Keratinocyte (primary cell): ENCODE measurements around the gene PRKCSH. TPM values are rescaled to one million over a fixed set of nuclear protein-coding genes. Genes with fewer than 3 reads are reported as not detected.

ENCODE experiments used
- DNase-seq: peaks from one replicate; pipeline ENCODE4 v3.0.0-alpha.2; 2011; ENCODE audit warnings: low read depth, missing footprints, low spot score
- FAIRE-seq: peaks from 2 replicates; lab custom pipeline; 2011; peaks lifted over from hg19 to GRCh38; lab: Jason Lieb, UNC
- H2AFZ ChIP-seq: 2 replicates; pipeline ENCODE4 v1.6.0; 2012; ENCODE audit warnings: low read length, control low read depth, inconsistent platforms; ENCODE audit not compliant: control insufficient read depth
- H3K27ac ChIP-seq: 2 replicates; pipeline ENCODE4 v1.5.1; 2011; ENCODE audit warnings: low read length; ENCODE audit not compliant: control insufficient read depth, insufficient read depth
- H3K27me3 ChIP-seq: 3 replicates; pipeline ENCODE4 v1.6.0; 2011; ENCODE audit warnings: low read length; ENCODE audit not compliant: control insufficient read depth, insufficient read depth; ENCODE audit errors: extremely low read depth
- H3K36me3 ChIP-seq, 2 experiments: 2 replicates in 1 of 2; 3 replicates in 1 of 2; pipeline ENCODE4 v1.5.1; 2011; ENCODE audit warnings: low read length in 2 of 2, mild to moderate bottlenecking in 1 of 2; ENCODE audit not compliant: control insufficient read depth in 2 of 2, insufficient read depth in 2 of 2; ENCODE audit errors: extremely low read depth in 1 of 2
- H3K4me1 ChIP-seq: 3 replicates; pipeline ENCODE4 v1.5.1; 2011; ENCODE audit warnings: low read length; ENCODE audit not compliant: control insufficient read depth, insufficient read depth; ENCODE audit errors: extremely low read depth
- H3K4me2 ChIP-seq: 3 replicates; pipeline ENCODE4 v1.6.0; 2011; ENCODE audit warnings: low read depth, low read length; ENCODE audit not compliant: control insufficient read depth, insufficient read depth; ENCODE audit errors: extremely low read depth
- H3K4me3 ChIP-seq, 3 experiments: fragments of 200-600 bp in 1 of 3; sonication (generic) in 1 of 3; 2 replicates in 2 of 3; 3 replicates in 1 of 3; pipeline ENCODE4 v1.5.1; 2011 to 2016; ENCODE audit warnings: low read length in 3 of 3, mild to moderate bottlenecking in 3 of 3, control low read depth in 2 of 3, inconsistent platforms in 1 of 3, low read depth in 1 of 3, mixed read lengths in 1 of 3, mixed run types in 1 of 3, moderate library complexity in 1 of 3; ENCODE audit not compliant: control insufficient read depth in 2 of 3, insufficient read depth in 2 of 3; ENCODE audit errors: extremely low read depth in 1 of 3
- H3K79me2 ChIP-seq: 2 replicates; pipeline ENCODE4 v1.6.0; 2012; ENCODE audit warnings: low read length; ENCODE audit not compliant: control insufficient read depth, insufficient read depth
- H3K9ac ChIP-seq: 3 replicates; pipeline ENCODE4 v1.6.0; 2011; ENCODE audit warnings: low read length; ENCODE audit not compliant: control insufficient read depth, insufficient read depth; ENCODE audit errors: extremely low read depth
- H3K9me1 ChIP-seq: 3 replicates; pipeline ENCODE4 v1.6.0; 2011; ENCODE audit warnings: low read length; ENCODE audit not compliant: control insufficient read depth, insufficient read depth; ENCODE audit errors: extremely low read depth
- H3K9me3 ChIP-seq: 2 replicates; pipeline ENCODE4 v1.5.1; 2012; ENCODE audit warnings: low read depth, low read length; ENCODE audit not compliant: control insufficient read depth
- H4K20me1 ChIP-seq: 3 replicates; pipeline ENCODE4 v1.6.0; 2011; ENCODE audit warnings: low read length; ENCODE audit not compliant: control insufficient read depth, insufficient read depth; ENCODE audit errors: extremely low read depth
- EZH2 ChIP-seq: IDR thresholded peaks from one replicate; pipeline ENCODE4 v1.6.1; 2012; ENCODE audit warnings: inconsistent platforms, mild to moderate bottlenecking, low read length, moderate library complexity
- dilution Hi-C: fragments of 300-500 bp; cut with MboI; formaldehyde crosslinking; loops from one replicate; pipeline ENCODE4 v1.7.0; 2020; ENCODE audit warnings: low sequenced_read_pairs; ENCODE audit not compliant: extremely low pct_ligation_motif_present
- polyA plus RNA-seq, 5 experiments: library from polyadenylated mRNA; depleted of rRNA in 3 of 5; stranded (reverse) in 3 of 5; stranded (forward) in 1 of 5; unstranded in 1 of 5; fragments of >200 nt; gene quantifications; 1 replicate in 1 of 5; 2 replicates in 3 of 5; 3 replicates in 1 of 5; pipeline versions ENCODE4 v1.2.1 to v1.2.3, GENCODE V29; 2011 to 2012; ENCODE audit warnings: missing spikeins in 2 of 5, low read depth in 1 of 5, low replicate concordance in 1 of 5
- TF ChIP-seq, protein P1 (sequence below), 3 experiments: IDR thresholded peaks in 1 of 3; conservative IDR thresholded peaks in 1 of 3; optimal IDR thresholded peaks in 1 of 3; 2 replicates in 2 of 3; 3 replicates in 1 of 3; pipeline versions ENCODE3 to v1.5.1; 2011; ENCODE audit warnings: low read length in 3 of 3, mild to moderate bottlenecking in 3 of 3, moderate library complexity in 2 of 3, control low read depth in 1 of 3, inconsistent platforms in 1 of 3; ENCODE audit not compliant: insufficient read depth in 2 of 3; ENCODE audit errors: extremely low read depth in 1 of 3

Gene PRKCSH
- polyA plus RNA-seq, 1 donor (not counting 4 experiments of a cell fraction or from before 2014, with no cell fraction given) = 56.3 TPM

GRCh38 chr19:11445141-11445540, 9.7 kb downstream of the PRKCSH start:
- DNase-seq = no peak
- Histone ChIP-seq H3K4me3 (no peak overlapping the region), H3K27me3 (no peaks in the 10 kb centered on the region), H3K27ac (no peak overlapping the region), H3K36me3 (peaks cover 30 to 38% of the 10 kb centered on the region in 2 experiments), H3K79me2 (peaks cover 10% of the 10 kb centered on the region), H3K9me3 (no peaks in the 10 kb centered on the region), H3K9me1 (no peaks in the 10 kb centered on the region), H2AFZ (no peak overlapping the region), H3K4me2 (no peak overlapping the region), H3K4me1 (peaks cover 11% of the 10 kb centered on the region), H4K20me1 (no peaks in the 10 kb centered on the region), H3K9ac (no peak overlapping the region)
- no peak for TF ChIP-seq EZH2
- no peak for FAIRE-seq
- dilution Hi-C loops = no loop called here

DNA sequence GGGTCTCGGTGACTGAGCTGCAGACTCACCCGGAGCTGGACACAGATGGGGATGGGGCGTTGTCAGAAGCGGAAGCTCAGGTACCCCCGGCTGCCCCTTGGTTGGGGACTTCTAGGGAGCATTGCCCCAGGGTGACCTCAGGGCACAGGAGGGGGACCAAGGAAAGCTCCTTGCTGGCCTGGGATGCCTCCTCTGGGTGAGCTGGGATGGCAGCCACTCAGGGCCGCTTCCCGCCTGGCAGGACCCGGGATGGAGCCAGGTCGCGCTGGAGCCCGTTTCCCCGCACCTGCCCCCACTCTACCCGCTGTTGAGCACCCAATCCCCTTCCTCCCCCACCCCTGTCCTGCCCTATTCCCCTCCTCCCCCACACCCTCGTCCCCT, 10.8 kb downstream of the PRKCSH start:
- dilution Hi-C loops = no loop called here
- FAIRE-seq (no peak), DNase-seq (no peak)
- Histone ChIP-seq H3K4me3 (no peak overlapping the region), H3K27ac (no peak overlapping the region), H3K9me1 (no peaks in the 10 kb centered on the region), H3K36me3 (peaks cover 27 to 34% of the 10 kb centered on the region in 2 experiments), H3K4me2 (no peak overlapping the region), H3K79me2 (peaks cover 7% of the 10 kb centered on the region), H2AFZ (no peak overlapping the region), H4K20me1 (no peaks in the 10 kb centered on the region), H3K9me3 (no peaks in the 10 kb centered on the region), H3K4me1 (peaks cover 11% of the 10 kb centered on the region), H3K27me3 (no peaks in the 10 kb centered on the region), H3K9ac (no peak overlapping the region)
- TF ChIP-seq EZH2 = no peak
- TF ChIP-seq, protein P1, sequence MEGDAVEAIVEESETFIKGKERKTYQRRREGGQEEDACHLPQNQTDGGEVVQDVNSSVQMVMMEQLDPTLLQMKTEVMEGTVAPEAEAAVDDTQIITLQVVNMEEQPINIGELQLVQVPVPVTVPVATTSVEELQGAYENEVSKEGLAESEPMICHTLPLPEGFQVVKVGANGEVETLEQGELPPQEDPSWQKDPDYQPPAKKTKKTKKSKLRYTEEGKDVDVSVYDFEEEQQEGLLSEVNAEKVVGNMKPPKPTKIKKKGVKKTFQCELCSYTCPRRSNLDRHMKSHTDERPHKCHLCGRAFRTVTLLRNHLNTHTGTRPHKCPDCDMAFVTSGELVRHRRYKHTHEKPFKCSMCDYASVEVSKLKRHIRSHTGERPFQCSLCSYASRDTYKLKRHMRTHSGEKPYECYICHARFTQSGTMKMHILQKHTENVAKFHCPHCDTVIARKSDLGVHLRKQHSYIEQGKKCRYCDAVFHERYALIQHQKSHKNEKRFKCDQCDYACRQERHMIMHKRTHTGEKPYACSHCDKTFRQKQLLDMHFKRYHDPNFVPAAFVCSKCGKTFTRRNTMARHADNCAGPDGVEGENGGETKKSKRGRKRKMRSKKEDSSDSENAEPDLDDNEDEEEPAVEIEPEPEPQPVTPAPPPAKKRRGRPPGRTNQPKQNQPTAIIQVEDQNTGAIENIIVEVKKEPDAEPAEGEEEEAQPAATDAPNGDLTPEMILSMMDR (optimal IDR thresholded peaks at IDR 0.05 in 1 of 3, IDR thresholded peaks at IDR 0.05 in 1 of 3, conservative IDR thresholded peaks at IDR 0.05 in 1 of 3; ENCODE audit: extremely low read depth in 1 of 3, insufficient read depth in 2 of 3, low read length in 3 of 3) = no peak

GRCh38 chr19:11446652-11447301, 11.3 kb downstream of the PRKCSH start:
- peaks cover 27 to 34% of the 10 kb centered on the region in 2 experiments for H3K36me3 ChIP-seq
- dilution Hi-C loops = no loop called here
- no peaks in the 10 kb centered on the region for H4K20me1 ChIP-seq
- no peaks in the 10 kb centered on the region for H3K27me3 ChIP-seq
- H3K4me3 ChIP-seq = no peak overlapping the region
- H3K9ac ChIP-seq = no peak overlapping the region
- H3K27ac ChIP-seq = no peak overlapping the region
- no peak for FAIRE-seq
- no peak overlapping the region for H2AFZ ChIP-seq
- TF ChIP-seq, protein P1 (optimal IDR thresholded peaks at IDR 0.05 in 1 of 3, IDR thresholded peaks at IDR 0.05 in 1 of 3, conservative IDR thresholded peaks at IDR 0.05 in 1 of 3; ENCODE audit: extremely low read depth in 1 of 3, insufficient read depth in 2 of 3, low read length in 3 of 3) = peak; percentile 60 to 80 (median 80)
- no peak for TF ChIP-seq EZH2
- DNase-seq = no peak
- H3K9me3 ChIP-seq = no peaks in the 10 kb centered on the region
- H3K4me1 ChIP-seq = peaks cover 11% of the 10 kb centered on the region
- no peak overlapping the region for H3K4me2 ChIP-seq
- peaks cover 7% of the 10 kb centered on the region for H3K79me2 ChIP-seq
- no peaks in the 10 kb centered on the region for H3K9me1 ChIP-seq
